HG03135 (cell line): ENCODE data around the gene TMEM253.
A peak's percentile ranks its signal among the peaks of the same experiment; 100 is the strongest.

Source experiments
- ATAC-seq: cut with Tn5 transposase; IDR thresholded peaks from one replicate; pipeline ENCODE4 v1.9.1; 2021; ENCODE audit warnings: mild to moderate bottlenecking, moderate library complexity; ENCODE audit not compliant: unreplicated experiment

TMEM253 gene

DNA sequence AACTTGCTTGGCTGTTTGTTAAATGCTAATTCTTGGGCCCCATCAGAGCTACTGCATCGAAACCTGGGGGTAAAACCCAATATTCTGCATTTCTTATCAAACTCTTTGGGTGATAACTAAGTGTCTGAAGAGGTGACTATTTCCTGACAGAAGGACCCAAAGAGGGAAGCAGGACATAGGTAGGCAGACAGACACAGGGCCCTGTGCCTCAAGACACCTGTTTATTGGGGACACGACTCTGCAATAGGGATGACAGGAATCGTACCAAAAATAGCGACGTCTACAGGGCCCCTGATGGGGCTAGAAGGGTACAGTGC lies 11.0 kb upstream of the TMEM253 start:
- no peak for ATAC-seq

DNA sequence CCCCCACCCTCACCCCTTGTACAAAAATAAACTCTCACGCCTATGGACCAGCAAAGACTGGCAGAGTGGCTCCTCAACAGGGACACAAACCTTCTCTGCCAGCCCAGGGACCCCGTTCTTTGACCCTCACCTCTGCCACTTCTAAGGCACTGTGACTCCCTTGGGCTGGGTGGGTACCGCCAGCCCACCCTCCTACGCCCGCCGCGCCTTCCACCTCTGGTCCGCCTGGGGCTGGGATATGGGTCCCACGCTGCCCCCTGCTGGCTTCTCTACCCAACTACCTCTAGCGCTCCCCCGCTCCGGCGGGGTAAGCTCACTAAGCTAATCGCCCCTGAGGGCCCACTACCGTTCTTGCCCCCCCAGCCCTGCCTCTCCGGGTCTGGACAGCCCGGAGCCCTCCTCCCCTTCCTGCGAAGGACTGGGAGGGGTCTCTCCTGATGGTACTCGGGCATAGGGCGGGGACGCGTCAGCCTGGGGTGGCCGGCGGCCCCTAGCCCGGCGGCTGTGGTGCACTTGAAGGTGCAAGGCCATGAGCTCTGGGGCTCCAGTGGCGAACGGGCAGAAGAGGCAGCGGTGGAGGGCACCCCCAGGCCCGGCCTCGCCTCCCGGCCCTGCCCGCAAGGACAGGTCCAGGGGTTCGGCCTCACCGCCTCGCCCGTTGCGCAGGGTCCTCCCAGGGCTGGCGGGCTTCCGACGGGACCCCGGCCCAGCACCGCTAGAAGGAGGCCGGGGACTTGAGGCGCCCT lies 10.5 kb upstream of the TMEM253 start:
- no peak for ATAC-seq

DNA sequence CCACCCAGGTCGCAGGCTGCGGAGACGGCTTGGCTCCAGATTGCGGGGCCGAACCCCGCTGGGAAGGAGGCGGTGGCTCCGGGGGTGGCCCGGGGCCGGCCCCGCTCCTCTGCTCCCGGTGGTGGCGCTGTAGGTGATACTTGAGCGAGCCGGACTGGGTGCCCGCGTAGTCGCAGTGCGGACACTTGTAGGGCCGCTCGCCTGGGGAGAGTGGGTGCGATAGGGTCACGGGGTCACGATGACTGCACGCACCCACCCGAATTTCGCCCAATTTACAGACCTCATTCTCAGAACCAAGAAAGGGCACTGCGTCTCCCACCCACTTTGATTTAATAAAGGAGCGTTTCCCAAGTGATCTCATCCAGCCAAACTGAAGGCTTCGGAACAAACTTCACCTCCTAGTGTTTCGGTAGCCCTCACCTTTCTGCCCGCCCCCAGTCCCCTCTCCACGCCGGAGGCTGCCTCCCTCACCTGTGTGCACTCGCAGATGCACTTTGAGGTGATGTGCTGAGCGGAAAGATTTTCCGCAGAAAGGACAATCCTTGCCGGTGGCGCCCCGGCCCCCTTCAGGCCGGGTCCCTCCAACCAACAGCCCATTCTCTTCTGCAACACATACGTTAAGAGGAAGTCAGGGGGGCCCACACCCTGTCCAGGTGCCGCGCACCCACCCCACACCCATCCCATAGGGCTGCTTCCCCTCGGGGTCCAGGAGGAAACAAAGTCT lies 9.8 kb upstream of the TMEM253 start:
- ATAC-seq, result no peak

DNA sequence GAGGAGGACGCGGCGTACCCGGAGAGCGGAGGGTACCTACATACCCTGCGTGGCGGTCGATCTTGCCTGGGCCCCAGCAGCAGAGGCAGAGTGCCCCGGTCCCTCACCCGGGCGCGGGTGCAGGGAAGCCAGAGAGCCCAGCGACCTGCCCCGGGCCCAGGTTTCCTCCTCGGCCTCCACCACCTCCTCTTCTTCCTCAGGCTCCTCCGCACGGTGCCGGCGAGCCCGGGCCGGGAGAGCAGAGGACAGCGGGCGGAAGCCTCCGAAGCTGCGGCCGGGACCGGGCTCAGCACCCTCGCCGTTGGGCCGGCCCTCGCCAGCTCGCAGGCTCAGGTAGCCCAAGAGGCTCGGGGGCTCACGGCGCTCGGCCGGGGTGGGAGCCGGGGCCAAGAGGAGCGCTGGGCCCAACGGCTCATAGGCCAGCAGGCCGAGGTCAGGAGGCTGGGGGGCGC lies 9.0 kb upstream of the TMEM253 start:
- no peak for ATAC-seq

DNA sequence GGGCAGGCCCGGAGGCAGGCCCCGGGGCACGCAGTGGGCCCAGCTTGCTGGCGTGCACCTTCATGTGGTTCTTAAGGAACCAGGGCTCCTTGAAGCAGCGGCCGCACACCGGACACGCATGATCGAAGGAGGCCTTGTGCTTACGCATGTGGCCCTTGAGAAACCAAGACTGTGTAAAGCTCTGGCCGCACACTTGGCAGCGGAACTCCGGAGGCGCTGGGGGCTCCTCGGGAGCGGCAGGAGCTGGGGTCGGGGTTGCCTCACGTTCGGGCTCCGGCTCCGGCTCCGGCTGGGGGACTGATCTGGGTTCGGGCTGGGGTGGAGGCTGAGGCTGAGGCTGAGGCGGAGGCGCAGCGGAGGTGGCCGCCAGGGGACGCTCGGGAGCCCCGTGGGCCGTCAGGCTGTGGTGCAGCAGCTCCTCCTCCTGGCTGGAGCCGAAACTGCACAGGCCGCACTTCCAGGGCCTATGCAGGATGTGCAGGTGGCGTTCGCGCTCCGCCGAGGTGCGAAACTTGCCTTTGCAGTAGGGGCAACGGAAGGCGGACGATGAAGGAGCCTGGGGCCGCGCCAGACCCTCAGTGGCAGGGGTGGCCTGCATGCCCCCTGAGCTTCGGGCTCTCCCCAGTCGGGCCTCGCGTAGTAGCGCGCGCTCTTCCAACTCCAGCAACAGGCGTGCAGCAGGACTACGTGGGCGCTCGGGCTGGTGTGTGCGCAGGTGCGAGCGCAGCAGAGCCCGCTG lies 8.4 kb upstream of the TMEM253 start:
- peak; percentile 89 for ATAC-seq

- ATAC-seq, result no peak
Observed at GRCh38 chr14:21093018-21093417, 7.8 kb upstream of the TMEM253 start.

DNA sequence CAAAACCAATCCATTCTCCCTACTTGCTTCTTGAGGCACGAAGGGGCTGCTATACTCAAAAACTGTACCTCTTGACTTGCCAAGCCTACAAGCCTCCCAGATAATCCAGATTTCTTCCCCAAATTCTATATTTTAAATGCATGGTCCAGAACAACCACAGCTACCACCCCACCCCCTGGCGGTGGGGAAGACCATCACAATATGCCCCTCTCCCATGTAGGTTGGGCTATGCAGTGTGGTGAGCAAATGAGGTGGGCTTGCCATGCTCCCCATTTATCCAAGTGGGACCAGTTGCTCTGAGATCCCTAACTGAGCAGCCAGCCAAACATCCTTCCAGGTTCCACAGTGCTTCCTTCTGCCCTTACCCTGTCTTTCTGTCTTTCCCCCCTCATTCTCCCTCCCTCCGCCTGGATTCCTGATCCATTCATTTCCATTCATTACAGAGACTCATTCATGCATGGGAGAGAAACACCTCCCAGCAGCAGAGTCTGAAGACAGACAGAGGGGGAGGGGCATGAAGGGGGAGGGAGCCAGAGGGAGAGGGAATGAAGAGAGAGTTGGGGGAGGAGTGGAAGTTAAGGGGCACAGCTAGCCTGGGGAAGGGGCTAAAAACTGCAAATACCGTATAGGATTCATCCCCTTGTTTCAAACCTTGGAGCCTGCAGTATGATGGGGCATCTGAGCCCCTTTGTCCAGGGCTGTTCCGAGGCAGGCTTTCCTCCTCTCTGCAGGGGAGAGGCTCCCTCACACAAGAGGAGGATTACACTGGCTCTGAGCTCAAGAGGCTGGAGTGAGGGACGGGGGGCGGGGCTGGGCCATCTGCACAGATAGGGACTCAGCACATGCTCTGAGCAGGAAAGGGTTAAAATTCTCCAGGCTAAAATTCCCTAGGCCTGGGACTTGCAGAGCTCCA lies 6.8 kb upstream of the TMEM253 start:
- ATAC-seq, result no peak

- ATAC-seq, result no peak
Observed at GRCh38 chr14:21095430-21096205, 5.2 kb upstream of the TMEM253 start.

- ATAC-seq, result no peak
Observed at GRCh38 chr14:21096438-21096837, 4.4 kb upstream of the TMEM253 start.

GRCh38 chr14:21096978-21097635 lies 3.8 kb upstream of the TMEM253 start:
- ATAC-seq, result no peak

DNA sequence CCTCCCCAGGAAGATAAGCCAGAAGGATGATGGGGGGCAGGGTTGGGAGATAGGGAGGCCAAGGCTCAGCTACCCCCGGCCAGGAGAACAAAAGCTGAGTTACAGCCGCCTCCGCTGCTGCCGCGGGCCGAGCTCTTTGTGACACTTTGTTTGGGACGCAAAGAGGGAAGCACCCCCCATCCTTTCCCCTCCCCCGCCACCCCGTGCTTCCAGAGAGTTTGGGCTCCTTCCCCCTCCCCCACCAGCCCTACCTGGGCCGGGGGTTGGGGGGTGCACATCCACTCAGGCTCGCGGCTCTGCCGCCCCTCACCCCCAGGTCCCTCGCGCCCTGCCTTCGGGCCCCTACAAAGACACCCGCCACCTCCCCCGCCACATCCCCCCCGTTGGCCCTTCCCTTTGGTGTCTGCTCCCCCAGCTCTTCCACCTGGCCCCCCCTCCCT lies 3.2 kb upstream of the TMEM253 start:
- no peak for ATAC-seq

- ATAC-seq, result no peak
Observed at GRCh38 chr14:21098076-21098891, 2.6 kb upstream of the TMEM253 start, which contains the start of gene ZNF219. TSS of gene ZNF219 (minus strand) at chr14:21098655. CDS start at chr14:21093591, 5,064 bp downstream.

DNA sequence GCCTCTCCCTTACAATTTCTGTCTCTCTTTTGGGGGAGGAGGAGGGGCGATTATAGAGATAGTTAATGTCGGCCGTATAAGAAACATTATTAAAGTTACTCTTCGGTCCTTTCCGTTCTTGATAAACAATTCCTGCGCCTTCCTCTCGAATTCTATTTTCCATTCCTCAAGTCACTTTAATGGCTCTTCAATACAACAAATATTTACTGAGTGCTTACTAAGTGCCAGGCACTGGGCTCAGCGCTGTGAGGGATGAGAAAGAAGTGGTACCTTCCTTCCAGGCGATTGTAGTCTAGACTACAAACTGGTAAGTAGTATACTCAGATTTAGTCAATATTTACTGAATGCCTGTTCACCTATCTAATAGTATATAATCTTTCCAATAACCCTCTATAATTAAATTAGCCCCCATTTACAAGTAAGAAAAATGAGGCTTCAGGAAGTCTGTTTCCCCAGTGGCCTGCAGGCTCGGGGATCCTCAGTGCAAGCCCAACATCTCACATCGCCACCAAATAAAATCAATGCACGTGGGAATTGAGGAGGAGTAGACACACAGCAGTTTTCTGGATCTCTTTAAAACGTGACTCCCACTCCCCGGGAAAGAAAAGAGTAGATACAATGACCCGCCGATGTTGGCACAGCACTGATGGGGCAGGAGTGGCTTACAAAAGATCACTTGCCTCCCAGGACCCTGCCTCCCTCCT lies 1.8 kb upstream of the TMEM253 start:
- no peak for ATAC-seq

- ATAC-seq, result no peak
Observed at GRCh38 chr14:21099596-21099985, 1.3 kb upstream of the TMEM253 start.

DNA sequence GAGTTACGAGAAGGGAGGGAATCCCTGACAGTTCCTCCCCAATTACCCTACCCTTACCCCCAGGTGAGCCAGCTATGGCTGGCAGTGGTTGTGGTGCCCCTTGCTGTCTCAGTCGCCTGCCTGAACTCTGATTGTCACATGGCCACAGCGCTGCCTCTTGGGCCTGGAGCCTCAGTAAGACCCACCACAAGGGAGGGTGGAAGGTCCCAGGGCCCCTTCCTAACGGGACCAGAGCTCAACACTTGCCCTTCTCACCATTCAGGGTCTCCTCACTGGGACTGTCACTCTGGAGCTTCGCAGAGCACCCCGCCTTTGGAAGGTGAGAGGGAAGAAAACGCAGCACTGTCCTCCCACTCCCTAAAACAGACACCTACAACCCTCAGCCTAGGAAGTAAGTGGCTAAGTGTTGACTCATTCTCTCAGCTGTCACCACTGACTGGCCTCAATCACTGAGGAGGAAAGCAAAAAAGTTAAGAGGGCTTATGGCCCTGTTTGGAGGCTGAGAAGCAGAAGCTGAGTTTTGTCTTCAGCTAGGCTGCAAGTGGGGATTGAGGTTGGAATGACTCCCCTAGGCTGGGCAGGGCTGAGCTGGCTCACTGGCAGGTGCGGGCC lies 1.0 kb downstream of the TMEM253 start:
- ATAC-seq, result no peak

DNA sequence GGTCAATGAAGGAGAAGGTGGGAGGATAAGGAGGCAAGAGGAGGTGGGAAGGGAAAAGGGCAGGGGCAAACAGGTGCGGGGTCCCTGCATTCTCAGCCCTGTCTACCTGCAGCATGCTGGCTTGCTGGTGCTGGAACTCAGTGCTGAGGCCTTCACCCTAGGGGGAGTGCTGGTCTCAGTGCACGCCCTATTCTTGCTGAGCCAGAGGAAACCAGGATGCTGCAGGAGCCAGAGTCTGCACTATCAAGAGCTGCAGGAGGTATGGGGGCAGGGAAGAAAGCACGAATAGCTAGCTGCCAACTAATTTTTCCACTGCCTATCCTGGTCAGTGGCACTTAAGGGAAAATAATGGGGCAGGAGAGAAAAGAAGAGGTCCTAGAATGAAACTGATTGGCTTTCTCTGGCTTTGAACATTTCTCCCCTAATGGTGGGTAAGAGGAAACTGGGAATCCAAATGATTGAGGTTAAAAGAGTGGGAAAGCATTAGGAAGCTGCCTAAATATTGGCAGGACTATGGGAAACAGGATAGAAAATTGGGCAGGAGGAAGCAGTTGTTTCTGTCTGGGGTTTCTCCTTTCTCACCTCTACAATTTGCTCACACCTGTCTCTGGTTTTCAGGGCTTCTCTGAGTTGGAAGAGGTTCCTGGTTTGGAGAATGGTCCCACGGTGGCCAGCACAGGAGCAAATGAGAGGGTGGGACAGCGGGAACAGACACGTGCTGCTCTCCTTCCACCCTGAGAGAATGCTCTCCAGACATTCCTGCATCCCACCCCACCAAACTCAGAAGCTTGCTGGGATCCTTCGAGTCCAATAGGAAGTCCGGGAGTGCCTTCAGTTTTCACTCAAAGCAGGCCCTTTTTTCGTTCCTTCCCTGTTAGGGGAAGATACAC lies 1.9 kb downstream of the TMEM253 start:
- ATAC-seq, result no peak

DNA sequence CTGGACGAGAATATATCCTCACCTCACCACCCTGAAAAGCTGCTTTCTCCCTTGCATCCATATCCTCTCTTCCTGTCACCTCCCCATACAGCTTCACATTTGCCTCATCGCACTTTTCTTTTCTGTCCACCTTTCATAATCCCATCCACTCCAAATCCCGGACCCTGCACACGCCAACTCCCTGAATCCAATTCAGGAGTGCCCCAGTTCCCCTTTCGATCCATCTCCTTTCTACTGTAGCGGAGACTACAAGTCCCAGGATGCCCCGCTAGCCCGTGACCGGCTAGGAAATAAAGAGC lies 2.5 kb downstream of the TMEM253 start:
- ATAC-seq, result no peak
